ENCODE results near the gene OR2AP1.
"Not testable (repeated sequence)": the region's sequence is repeated elsewhere in the genome, so short reads cannot be mapped to it uniquely, and the experiment has no call there.

OR2AP1 gene

GRCh38 chr12:55572168-55572567, at the start of gene OR2AP1:
OR2AP1 (plus strand) TSS chr12:55572468; CDS start chr12:55574415, 1,947 bp downstream.
- DNase-seq: no peak

DNA sequence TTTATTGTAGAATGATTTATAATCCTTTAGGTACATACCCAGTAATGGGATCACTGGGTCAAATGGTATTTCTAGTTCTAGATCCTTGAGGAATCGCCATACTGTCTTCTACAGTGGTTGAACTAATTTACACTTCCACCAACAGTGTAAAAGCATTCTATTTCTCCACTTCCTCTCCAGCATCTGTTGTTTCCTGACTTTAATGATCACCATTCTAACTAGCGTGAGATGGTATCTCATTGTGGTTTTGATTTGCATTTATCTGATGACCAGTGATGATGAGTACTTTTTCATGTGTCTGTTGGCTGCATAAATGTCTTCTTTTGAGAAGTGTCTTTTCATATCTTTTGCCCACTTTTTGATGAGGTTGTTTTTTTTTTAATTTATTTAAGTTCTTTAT, 24.0 kb upstream of the OR2AP1 start:
- not testable (repeated sequence) for DNase-seq

DNA sequence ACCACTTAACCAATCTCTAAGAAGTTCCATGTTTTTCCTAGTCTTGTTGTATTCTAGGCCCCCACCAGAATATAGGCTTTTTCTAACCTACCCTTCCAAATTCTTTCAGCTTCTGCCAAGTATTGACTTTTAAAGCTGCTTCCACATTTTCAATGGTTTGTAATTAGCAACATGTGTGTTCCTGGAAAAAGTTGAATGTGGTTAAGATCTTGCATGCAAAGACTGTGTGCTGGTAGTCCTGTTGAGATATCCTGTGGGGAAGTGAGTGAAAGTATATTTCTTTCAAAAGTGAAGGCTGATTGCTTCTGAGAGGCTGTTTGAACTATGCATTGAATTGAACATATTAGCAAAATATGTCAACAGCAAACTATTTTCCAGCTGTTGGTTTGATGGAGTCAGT, 23.5 kb upstream of the OR2AP1 start:
- DNase-seq: no peak

DNA sequence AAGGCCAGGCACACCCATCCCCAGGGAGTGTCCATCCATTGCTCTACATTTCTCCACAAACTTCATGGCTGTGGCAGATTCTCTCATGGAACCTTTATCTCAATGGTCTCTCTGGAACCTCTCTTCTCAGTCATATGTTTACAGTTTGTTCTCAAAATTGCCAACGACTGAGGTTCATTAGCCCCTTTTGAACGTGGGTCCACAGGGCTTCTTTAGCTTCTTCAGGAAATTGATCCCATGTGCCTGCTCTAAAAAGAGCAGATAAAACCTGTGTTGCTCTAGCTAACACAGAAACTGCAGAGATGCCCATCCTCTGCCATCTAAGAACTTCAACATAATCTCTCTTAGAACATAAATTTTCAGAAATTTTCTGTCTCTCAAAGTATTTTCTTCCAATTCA, 23.0 kb upstream of the OR2AP1 start, which contains the start of gene OR6C4:
TSS of gene OR6C4 (plus strand) at position 301 of the 400 bp plus-strand sequence. CDS start 1,625 bp downstream, outside the sequence.
- DNase-seq: no peak

GRCh38 chr12:55554296-55554695, 18.0 kb upstream of the OR2AP1 start:
- no peak for DNase-seq

DNA sequence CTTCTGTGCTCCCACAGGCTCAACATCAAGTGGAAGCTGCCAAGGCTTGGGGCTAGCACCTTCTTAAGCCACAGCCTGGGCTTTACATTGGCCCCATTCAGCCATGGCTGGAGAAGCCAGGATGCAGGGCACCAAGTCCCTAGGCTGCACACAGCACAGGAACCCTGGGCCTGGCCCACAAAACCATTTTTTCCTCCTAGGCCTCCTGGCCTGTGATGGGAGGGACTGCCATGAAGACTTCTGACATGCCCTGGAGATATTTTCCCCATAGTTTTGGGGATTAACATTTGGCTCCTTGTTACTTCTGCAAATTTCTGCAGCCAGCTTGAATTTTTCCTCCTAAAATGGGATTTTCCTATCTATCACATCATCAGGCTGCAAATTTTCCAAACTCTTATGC, 2.2 kb upstream of the OR2AP1 start:
- not testable (repeated sequence) for DNase-seq

DNA sequence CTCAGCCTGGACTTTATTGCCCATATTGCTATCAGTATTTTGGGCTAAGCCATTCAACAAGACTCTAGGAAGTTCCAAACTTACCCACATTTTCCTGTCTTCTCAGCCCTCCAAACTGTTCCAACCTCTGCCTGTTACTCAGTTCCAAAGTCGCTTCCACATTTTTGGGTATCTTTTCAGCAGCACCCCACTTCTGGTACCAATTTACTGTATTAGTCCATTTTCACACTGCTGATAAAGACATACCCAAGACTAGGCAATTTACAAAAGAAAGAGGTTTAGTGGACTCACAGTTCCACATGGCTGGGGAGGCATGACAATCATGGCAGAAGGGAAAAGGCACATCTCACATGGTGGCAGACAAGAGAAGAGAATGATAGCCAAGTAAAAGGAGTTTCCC, 1.6 kb upstream of the OR2AP1 start:
- not testable (repeated sequence) for DNase-seq

GRCh38 chr12:55582066-55582465, 9.8 kb downstream of the OR2AP1 start:
- no peak for DNase-seq

GRCh38 chr12:55585817-55586216, 13.5 kb downstream of the OR2AP1 start:
- DNase-seq: no peak

DNA sequence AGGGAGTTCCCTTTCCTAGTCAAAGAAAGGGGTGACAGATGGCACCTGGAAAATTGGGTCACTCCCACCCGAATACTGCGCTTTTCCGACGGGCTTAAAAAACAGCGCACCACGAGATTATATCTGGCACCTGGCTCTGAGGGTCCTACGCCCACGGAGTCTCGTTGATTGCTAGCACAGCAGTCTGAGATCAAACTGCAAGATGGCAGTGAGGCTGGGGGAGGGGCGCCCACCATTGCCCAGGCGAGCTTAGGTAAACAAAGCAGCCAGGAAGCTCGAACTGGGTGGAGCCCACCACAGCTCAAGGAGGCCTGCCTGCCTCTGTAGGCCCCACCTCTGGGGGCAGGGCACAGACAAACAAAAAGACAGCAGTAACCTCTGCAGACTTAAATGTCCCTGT, 17.9 kb downstream of the OR2AP1 start:
- DNase-seq: not testable (repeated sequence)

GRCh38 chr12:55607821-55608594, 35.7 kb downstream of the OR2AP1 start:
- no peak for DNase-seq

- no peak for DNase-seq
Observed at GRCh38 chr12:55610598-55610997, 38.3 kb downstream of the OR2AP1 start.

- DNase-seq: no peak
Observed at GRCh38 chr12:55612646-55613045, 40.4 kb downstream of the OR2AP1 start.

- no peak for DNase-seq
Observed at GRCh38 chr12:55614764-55615163, 42.5 kb downstream of the OR2AP1 start.

- peak; percentile 93 for DNase-seq
Observed at GRCh38 chr12:55619354-55620138, 47.3 kb downstream of the OR2AP1 start.

- DNase-seq: no peak
Observed at GRCh38 chr12:55624056-55624455, 51.8 kb downstream of the OR2AP1 start.

Measured in EL (cell line).